Dermis blood vessel endothelial cell (primary cell): Measurements from ENCODE around the gene LYRM7. TPM values are rescaled to one million over a fixed set of nuclear protein-coding genes. Genes with fewer than 3 reads are reported as not detected.
"Not testable (repeated sequence)": the region's sequence is repeated elsewhere in the genome, so short reads cannot be mapped to it uniquely, and the experiment has no call there.

Experiments used
- DNase-seq: peaks from one replicate; pipeline ENCODE4 v3.0.0; 2010
- total RNA-seq: library from RNA; depleted of rRNA; stranded (reverse); fragments of >200 nt; gene quantifications from 2 replicates; pipeline ENCODE4 v1.2.3, GENCODE V29; 2014

The LYRM7 gene
- total RNA-seq = 3.4 and 6.5 TPM in 2 replicates

DNA sequence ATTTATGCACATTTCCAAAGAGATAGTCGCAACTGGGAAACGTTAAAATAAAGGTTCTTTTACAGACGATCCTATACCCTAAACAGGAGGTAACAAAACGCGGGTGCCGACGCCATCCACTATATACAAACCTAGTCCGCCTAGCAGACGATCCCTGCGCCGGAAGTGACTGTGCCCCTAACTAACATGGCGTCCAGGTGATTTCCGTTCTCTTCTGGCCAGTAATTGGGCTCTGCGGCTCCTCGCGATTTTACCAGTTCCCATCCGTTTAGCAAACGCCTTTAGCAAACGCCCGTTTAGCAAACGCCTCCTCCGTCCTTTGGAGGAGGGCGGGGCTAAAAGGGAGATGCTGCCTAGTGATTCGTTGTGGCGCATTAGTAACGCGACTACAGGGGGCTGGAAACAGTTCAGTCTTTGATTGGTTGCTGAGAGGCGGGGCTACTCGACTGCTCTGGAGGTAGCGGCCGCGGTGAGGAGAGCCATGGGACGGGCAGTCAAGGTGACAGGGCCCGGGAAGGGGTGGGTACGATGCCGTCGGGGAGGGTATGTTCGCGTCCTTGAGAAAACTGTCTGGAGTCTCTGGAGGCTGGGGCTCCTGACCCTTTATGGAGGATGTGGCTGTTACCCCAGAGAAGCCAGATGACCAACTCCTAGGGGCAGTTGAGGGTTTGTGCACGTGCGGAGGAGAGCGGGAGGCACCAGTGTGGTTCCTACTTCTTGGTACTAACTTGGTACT lies at the start of gene LYRM7:
TSS of gene LYRM7 (plus strand) at position 405 of the 736 bp plus-strand sequence. CDS start at position 482, 77 bp downstream.
- DNase-seq = peak; percentile 100

DNA sequence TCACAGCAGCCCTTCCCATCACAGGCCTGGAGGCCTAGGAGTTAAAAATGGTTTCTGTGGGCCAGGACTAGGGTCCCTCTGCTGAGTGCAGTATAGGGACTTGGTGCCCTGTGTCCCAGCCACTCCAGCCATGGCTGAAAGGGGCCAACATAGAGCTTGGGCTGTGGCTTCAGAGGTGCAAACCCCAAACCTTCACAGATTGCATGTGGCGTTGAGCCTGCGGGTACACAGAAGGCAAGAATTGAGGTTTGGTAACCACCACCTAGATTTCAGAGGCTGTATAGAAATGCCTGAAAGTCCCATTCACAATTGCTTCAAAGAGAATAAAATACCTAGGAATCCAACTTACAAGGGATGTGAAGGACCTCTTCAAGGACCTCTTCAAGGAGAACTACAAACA lies 43.5 kb upstream of the LYRM7 start:
- DNase-seq = not testable (repeated sequence)

DNA sequence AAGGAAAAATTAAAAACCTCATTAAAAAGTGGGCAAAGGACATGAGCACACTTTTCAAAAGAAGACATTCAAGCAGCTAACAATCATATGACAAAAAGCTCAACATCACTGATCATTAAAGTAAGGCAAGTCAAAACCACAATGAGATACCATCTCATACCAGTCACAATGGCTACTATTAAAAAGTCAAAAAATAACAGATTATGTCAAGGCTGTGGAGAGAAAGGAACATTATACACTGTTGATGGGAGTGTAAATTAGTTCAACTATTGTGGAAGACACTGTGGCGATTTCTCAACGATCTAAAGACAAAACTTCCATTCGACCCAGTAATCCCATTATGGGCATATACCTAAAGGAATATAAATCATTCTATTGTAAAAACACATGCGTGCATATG lies 41.4 kb upstream of the LYRM7 start:
- no peak for DNase-seq

GRCh38 chr5:131133091-131133490 lies 37.7 kb upstream of the LYRM7 start:
- DNase-seq = not testable (repeated sequence)

- not testable (repeated sequence) for DNase-seq
Measured at GRCh38 chr5:131138406-131138805, 32.3 kb upstream of the LYRM7 start.

DNA sequence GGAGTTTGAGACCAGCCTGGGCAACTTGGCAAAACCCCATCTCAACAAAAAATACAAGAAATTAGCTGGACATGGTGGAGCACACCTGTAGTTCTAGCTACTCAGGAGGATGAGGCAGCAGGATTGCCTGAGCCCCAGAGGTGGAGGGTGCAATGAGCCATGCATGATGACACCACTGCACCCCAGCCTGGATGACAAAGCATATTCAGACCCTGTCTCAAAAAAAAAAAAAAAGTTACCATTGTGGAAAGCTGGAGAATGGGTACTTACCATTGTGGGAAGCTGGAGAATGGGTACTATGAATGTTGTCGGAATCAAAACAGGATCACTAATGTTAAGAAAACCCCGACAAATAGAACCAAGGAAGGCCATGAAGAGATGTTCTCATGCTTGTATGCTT lies 31.4 kb upstream of the LYRM7 start:
- no peak for DNase-seq

DNA sequence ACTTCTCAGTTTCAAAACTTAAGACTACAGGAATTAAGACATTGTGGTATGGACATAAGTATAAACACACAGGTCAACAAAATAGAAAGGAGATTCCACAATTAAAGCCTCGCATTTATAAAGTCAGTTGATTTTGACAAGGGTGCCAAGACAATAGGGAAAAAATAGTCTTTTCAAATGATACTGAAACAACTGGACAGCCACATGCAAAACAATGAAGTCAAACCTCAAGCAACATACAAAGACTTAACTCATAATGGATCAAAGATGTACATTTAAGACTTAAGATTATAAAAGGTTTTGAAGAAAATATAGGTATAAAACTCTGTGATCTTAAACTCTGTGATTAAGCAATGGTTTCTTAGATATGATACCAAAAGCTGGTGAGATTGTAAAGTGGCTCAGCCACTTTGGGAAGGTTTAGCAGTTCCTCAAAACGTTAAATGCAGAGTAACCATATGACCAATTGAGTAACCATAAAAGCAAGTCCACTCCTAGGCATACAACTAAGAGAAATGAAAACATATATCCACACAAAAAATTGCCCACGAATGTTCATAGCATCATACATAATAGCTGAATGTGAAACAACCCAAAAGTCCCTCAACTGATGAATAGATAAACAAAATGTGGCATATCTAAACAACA lies 27.6 kb upstream of the LYRM7 start:
- no peak for DNase-seq

- no peak for DNase-seq
Measured at GRCh38 chr5:131147258-131147657, 23.5 kb upstream of the LYRM7 start.

- no peak for DNase-seq
Measured at GRCh38 chr5:131148835-131149234, 21.9 kb upstream of the LYRM7 start.

- no peak for DNase-seq
Measured at GRCh38 chr5:131150408-131150807, 20.3 kb upstream of the LYRM7 start.

GRCh38 chr5:131151216-131151615 lies 19.5 kb upstream of the LYRM7 start:
- no peak for DNase-seq

- no peak for DNase-seq
Measured at GRCh38 chr5:131156385-131156784, 14.4 kb upstream of the LYRM7 start.

- no peak for DNase-seq
Measured at GRCh38 chr5:131156957-131157356, 13.8 kb upstream of the LYRM7 start.

DNA sequence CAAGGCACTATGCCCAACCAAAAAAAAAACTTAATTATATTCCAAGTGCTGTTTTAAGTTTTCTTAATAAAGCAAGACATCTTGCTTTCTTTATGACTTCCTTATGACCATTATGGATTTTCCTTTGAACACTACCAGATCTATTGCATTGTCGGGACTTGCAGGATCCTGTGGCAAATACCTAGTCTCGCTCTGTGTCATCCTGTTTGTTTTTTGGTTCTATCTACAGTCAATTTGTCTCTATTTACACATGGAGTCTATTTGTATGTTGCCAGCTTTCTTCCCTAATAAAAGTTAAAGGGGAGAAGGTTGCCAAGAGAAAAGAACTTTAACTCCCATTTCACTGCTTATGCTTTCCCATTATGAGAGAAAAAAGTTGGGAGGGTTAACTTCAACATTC lies 10.6 kb upstream of the LYRM7 start:
- DNase-seq = no peak

DNA sequence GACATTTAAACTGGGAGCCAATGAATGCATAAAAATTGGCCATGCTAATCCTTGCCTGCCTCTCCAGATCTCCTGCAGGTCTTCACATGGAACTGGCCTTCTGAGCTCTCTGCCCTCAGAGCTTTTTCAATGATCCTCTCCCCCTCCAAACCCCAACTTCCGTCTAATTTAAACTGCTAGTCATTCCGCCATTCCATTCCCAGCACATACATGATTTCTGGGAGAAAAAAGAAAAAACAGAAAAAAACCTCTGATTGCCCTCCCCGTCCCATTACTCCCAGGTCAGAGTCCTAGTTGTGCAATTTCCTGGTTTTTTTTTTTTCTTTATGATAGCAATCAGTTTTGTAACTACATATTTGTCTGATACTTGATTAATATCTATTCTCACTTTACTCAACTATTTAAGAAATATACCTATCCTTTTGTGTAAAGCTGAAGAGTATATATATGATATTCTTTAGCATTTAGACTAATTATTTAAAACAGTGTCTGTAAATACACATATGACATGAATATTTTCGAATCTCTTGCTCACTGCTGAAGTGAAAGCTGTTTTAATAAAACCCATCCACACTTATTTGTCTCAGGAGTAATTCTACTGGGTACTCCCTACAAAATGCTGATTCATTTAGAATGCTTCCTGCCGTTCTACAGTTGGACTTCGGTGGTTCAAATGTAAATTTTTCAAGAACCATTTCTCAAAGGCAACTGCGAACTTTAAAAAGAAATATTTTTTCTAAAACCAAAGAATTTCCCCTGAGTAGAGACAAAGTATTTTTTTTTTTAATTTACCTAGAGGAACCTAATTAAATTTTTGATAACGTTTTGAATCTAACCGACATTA lies 7.2 kb upstream of the LYRM7 start:
- peak; percentile 45 for DNase-seq

GRCh38 chr5:131164191-131165118 lies 6.3 kb upstream of the LYRM7 start:
- DNase-seq = peak; percentile 72

GRCh38 chr5:131165119-131165727 lies 5.5 kb upstream of the LYRM7 start, which contains the start of gene HINT1:
TSS of gene HINT1 (minus strand) at chr5:131165256. CDS start at chr5:131165205, 51 bp downstream.
- DNase-seq = peak; percentile 93

DNA sequence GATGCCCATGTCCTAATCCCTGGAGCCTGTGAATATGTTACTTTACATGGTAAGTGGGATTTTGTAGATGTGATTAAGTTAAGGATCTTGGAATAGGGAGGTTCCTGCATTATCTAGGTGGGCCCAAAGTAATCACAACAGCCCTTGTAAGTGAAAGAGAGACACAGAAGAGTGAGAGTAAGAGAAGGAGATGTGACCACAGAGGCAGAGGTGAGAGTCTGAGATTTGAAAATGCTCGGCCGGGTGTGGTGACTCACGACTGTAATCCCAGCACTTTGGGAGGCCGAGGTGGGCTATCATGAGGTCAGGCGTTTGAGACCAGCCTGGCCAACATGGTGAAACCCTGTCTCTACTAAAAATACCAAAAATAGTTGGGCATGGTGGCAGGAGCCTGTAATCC lies 3.1 kb upstream of the LYRM7 start:
- DNase-seq = no peak

DNA sequence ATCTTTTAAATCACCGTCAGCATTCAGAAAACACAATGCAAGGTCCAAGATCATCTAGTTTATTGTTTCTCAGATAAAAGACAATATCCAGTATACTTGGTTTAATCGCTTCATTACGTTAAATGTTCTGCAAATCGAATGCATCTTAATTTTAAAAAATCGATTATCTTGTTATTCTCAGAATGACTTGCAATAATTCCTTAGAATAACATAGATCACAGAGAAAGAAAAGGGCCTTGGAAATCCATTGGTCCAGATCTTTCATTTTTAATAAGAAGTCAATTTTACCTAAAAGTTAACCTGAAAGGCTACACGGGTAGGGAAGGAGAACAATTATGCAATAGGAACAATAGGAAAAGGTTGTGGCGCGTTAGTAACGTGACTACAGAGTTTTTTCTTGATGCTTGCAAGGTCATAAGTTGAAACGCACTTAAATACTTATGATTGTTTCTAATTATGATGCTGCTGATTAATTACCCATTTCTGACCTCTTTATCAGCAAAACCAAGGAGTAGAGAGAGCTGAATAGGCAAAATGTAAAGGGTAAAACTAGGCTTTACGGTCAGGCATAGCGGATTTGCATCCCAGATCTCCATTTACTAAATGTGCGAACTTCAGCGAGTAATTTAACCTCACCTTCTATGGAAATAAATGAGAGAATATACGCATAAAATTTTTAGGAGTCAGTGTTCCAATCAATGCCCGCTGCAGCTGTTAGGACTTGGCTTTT lies 769 bp upstream of the LYRM7 start:
- DNase-seq = peak; percentile 22

DNA sequence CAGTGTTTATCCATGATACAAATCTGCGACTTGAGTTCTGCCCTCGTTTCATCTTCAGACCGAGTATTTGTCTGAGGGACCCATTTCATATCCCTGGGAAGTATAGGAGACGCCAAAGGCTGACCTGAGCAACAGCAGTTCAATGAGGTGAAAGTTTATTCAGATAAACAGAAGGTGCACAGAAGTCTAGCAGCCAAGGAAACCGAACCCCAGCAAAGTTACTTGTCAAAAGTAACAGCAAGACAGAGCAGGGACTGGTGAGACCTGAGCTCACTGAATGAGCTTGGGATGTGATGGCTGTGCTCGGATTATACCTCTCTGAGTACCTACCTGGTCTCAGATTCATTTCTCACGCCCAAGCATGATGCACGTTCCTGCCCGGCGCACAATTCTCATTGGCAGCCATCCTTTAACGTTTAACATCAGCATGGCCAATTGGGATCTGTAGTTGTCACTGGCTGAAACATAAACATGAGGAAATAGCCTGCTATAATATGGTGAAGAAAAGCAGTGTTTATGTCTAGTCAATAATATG lies 599 bp downstream of the LYRM7 start:
- peak; percentile 5 for DNase-seq

GRCh38 chr5:131180407-131180806 lies 9.7 kb downstream of the LYRM7 start:
- DNase-seq = no peak
